ENCODE measurements around the gene KLC1. TPM values are rescaled to one million over a fixed set of nuclear protein-coding genes. Genes with fewer than 3 reads are reported as not detected.

KLC1 gene
- total RNA-seq, 2 experiments from 2014 or later = 88.0 to 88.6 TPM

- no peak for DNase-seq
- Mint-ChIP-seq H3K36me3 (no peaks in the 10 kb centered on the region), H3K4me3 (no peak overlapping the region), H3K27me3 (peaks cover 9% of the 10 kb centered on the region), H3K4me1 (no peaks in the 10 kb centered on the region), H3K9me3 (no peaks in the 10 kb centered on the region), H3K27ac (no peak overlapping the region)
These were observed 12.2 kb upstream of the KLC1 start for GRCh38 chr14:103616635-103617300.

- H3K27ac Mint-ChIP-seq = no peak overlapping the region
- H3K27me3 Mint-ChIP-seq = peaks cover 18% of the 10 kb centered on the region
- DNase-seq = no peak
- peaks cover 4% of the 10 kb centered on the region for H3K4me1 Mint-ChIP-seq
- no peak overlapping the region for H3K4me3 Mint-ChIP-seq
- H3K36me3 Mint-ChIP-seq = no peaks in the 10 kb centered on the region
- H3K9me3 Mint-ChIP-seq = no peaks in the 10 kb centered on the region
These were observed 10.0 kb upstream of the KLC1 start for GRCh38 chr14:103619057-103619456.

DNA sequence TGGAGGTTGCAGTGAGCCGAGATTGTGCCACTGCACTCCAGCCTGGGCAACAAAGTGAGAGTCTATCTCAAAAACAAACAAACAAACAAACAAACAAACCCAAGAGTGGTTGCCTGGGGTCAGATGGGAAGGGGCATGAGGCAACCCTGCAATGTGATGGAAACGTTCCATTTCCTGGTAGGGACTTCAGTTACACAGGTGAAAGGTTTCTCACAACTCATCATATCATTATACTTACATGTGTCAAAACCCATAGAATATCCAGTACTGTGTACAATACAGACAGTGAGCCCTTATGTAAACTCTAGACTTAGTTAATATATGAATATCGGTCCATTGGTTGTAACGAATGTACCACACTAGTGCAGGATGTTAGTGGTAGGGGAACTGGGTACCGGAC, 7.2 kb upstream of the KLC1 start:
- no peaks in the 10 kb centered on the region for H3K36me3 Mint-ChIP-seq
- H3K27me3 Mint-ChIP-seq = peaks cover 20% of the 10 kb centered on the region

DNA sequence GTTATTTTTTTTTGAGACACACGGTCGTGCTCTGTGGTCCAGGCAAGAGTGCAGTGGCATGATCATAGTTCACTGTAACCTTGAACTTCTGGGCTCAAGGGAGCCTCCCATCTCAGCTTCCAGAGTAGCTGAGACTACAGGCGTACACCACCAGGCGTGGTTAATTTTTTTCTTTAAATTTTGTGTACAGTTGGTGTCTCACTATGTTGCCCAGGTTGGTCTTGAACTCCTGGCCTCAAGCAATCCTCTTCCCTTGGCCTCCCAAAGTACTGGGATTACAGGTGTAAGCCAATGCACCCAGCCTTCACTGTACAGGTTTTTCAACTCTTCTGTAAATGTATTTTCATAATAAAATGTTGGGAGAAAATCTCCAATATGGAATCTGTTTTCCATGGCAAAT, 5.7 kb upstream of the KLC1 start:
- Mint-ChIP-seq H3K4me3 (no peak overlapping the region), H3K36me3 (no peaks in the 10 kb centered on the region), H3K27ac (no peak overlapping the region), H3K4me1 (peaks cover 16% of the 10 kb centered on the region), H3K27me3 (peaks cover 20% of the 10 kb centered on the region), H3K9me3 (no peaks in the 10 kb centered on the region)
- no peak for DNase-seq

More for the DNA sequence above, 7.2 kb upstream of the KLC1 start:
- no peak for DNase-seq
- no peaks in the 10 kb centered on the region for H3K9me3 Mint-ChIP-seq
- no peak overlapping the region for H3K27ac Mint-ChIP-seq
- H3K4me3 Mint-ChIP-seq = no peak overlapping the region
- peaks cover 16% of the 10 kb centered on the region for H3K4me1 Mint-ChIP-seq

GRCh38 chr14:103623883-103624482, 5.0 kb upstream of the KLC1 start:
- Mint-ChIP-seq H3K9me3 (no peaks in the 10 kb centered on the region), H3K4me3 (no peak overlapping the region), H3K4me1 (peaks cover 16% of the 10 kb centered on the region), H3K27ac (no peak overlapping the region), H3K27me3 (peaks cover 20% of the 10 kb centered on the region), H3K36me3 (no peaks in the 10 kb centered on the region)
- no peak for DNase-seq

- Mint-ChIP-seq H3K27me3 (peaks cover 20% of the 10 kb centered on the region), H3K4me3 (peak overlapping the region; percentile 65), H3K36me3 (no peaks in the 10 kb centered on the region), H3K27ac (no peak overlapping the region), H3K4me1 (peaks cover 16% of the 10 kb centered on the region), H3K9me3 (no peaks in the 10 kb centered on the region)
- peak; percentile 21 for DNase-seq
These were observed 4.2 kb upstream of the KLC1 start for GRCh38 chr14:103624860-103625259.

GRCh38 chr14:103625356-103626095, 3.5 kb upstream of the KLC1 start:
- DNase-seq = peak; percentile 27

DNA sequence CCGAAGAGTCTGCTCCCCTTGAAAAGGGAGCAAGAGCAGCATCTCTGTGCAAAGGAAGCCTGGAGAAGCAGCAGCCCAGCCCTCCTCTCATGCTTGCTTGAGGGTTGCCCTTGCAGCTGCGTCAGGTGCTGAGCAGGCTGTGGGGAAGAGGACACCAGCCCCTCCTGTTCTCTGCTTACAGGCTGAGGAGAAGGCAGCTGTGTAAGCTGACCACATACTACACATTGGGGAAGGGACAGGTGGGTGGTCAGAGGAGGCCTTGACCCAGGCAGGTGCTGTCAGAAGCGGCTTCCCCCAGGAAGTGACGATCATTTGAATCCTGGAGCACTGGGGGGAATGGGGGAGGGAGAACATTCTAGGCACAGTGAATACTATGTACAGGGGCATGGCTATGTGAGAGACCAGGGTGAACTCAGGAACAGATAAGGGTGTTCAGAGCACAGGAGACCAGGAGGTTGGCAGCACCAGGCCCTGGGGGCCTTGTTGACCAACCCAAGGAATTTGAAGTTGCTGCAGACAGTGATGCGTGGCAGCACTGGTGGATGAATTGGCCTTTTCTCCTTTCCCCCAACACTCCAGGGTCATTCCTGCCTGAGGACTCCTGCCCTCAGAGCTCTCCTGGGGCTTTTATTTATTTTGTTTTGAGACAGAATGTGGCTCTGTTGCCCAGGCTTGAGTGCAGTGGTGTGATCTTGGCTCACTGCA, 2.7 kb upstream of the KLC1 start:
- no peak overlapping the region for H3K4me3 Mint-ChIP-seq
- H3K4me1 Mint-ChIP-seq = peaks cover 24% of the 10 kb centered on the region
- no peak overlapping the region for H3K27ac Mint-ChIP-seq
- H3K9me3 Mint-ChIP-seq = no peaks in the 10 kb centered on the region
- H3K27me3 Mint-ChIP-seq = peaks cover 16% of the 10 kb centered on the region
- H3K36me3 Mint-ChIP-seq = no peaks in the 10 kb centered on the region
- no peak for DNase-seq

More at GRCh38 chr14:103625356-103626095, 3.5 kb upstream of the KLC1 start:
- peaks cover 20% of the 10 kb centered on the region for H3K27me3 Mint-ChIP-seq
- H3K9me3 Mint-ChIP-seq = no peaks in the 10 kb centered on the region
- H3K36me3 Mint-ChIP-seq = no peaks in the 10 kb centered on the region
- peaks cover 20% of the 10 kb centered on the region for H3K4me1 Mint-ChIP-seq
- H3K4me3 Mint-ChIP-seq = peak overlapping the region; percentile 65
- H3K27ac Mint-ChIP-seq = peak overlapping the region; percentile 83

DNA sequence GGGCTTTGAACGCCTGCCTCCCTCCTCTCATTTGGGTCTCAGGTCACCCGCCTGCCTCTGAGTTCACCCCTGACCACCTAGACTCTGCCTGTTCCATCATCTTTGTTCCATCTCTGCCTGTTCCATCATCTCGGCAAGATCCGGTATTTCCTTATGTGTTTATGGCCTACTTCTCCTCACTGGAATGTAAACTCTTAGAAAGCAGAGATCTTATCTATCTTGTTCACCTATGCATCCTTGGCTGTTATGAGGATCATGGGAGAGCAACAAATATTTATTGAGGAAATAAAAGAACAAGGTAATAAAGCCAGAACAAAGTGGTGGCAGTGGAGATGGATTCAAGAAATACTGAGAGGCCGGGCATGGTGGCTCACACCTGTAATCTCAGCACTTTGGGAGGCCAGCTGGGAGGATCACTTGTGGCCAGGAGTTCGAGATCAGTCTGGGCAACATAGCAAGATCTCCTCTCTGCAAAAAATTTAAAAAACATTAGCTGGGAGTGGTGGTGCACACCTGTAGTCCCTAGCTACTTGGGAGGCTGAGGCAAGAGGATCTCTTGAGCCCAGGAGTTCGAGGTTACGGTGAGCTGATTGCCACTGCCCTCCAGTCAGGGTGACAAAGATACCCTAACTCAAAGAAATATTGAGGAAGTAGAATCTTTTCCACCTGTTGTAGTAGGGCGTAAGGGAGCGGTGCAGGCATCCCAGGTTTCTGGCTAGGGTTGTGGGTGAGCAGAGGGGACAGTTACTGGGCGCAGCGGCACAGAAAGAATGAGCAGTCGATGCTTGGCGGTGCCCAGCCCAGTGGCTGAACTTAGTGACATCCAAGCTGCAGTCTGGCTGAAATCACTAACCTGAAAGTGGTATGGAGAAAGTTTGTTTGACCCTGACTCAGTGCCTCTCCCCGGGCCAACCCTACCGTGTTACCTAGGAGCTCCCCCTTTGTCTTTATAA, 1.7 kb upstream of the KLC1 start:
- no peaks in the 10 kb centered on the region for H3K9me3 Mint-ChIP-seq
- H3K27me3 Mint-ChIP-seq = peaks cover 13% of the 10 kb centered on the region
- peaks cover 24% of the 10 kb centered on the region for H3K4me1 Mint-ChIP-seq
- no peak overlapping the region for H3K27ac Mint-ChIP-seq
- no peaks in the 10 kb centered on the region for H3K36me3 Mint-ChIP-seq
- no peak for DNase-seq
- H3K4me3 Mint-ChIP-seq = peak overlapping the region; percentile 32

- peaks cover 5% of the 10 kb centered on the region for H3K27me3 Mint-ChIP-seq
- H3K9me3 Mint-ChIP-seq = no peaks in the 10 kb centered on the region
These were observed 759 bp upstream of the KLC1 start for GRCh38 chr14:103628221-103628683.

DNA sequence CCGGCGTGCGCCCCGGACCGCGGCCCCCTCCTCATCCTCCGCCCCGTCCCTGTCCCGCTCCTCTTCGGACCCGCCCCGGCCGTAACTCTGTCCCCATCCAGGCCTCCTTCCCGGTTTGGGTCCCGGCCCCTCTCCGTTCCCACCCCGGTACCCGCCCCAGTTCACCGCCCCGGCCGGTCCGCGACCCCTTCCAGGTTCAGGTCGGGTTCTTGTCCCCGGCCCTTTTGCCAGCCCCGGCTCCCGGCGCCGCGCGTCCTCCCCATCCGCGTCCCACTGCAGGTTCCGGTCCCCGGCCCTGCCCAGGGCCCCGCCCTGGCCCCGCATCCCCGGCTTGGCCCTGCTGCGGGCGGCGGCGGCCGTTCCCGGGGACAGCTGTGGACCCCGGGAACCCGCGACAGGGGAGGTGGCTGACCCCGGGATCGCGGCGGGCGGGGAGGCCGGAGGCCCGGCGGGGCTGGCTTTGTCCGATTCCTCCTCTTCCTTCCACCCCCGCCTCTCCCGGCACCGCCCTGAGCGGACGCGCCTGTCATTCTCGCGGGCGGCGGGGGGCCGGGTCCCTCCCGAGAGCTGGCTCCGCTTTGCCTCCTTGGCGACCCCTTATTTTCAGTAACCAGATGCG, 601 bp downstream of the KLC1 start:
- Mint-ChIP-seq H3K27me3 (peaks cover 5% of the 10 kb centered on the region), H3K36me3 (no peaks in the 10 kb centered on the region), H3K4me1 (peaks cover 33% of the 10 kb centered on the region), H3K9me3 (no peaks in the 10 kb centered on the region), H3K4me3 (peak overlapping the region; percentile 86), H3K27ac (peak overlapping the region; percentile 89)
- DNase-seq = peak; percentile 64

More at GRCh38 chr14:103628221-103628683, 759 bp upstream of the KLC1 start:
- H3K36me3 Mint-ChIP-seq = no peaks in the 10 kb centered on the region
- peak overlapping the region; percentile 86 for H3K4me3 Mint-ChIP-seq
- peaks cover 29% of the 10 kb centered on the region for H3K4me1 Mint-ChIP-seq
- DNase-seq = peak; percentile 30
- H3K27ac Mint-ChIP-seq = peak overlapping the region; percentile 84

DNA sequence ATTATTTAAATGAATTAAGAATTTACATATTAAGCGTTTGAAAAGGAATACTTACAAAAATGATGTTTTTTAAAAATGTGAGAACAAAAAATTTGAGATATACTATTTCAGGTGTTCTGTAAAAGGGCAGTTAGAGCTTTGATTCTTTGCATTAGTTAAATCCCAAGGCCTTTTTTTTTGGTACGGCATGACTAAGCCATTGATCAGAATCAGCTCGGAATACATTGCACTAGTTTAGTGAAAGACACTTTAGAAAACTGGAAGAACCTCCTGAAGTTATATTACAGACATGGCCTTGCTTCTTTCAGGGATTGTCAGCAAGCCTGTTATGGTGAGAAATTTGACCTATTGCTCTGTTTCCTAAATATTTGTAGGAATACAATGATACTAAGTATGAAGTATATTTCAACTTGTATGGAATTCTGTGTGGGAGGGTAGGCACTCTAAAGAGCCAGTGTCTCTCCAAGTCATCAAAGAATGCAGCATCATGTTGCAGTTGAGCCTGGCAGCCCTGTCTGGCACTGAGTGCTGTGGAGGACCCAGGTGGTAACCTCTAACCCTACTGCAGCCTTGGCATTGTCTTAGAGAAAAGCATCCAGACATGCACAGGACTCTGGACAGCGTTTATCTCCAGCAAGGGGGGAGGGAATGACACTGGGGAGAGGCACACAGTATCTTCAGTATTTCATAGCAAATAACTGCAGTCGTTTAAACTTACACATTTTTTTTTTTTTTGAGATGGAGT, 1.5 kb downstream of the KLC1 start:
- no peaks in the 10 kb centered on the region for H3K27me3 Mint-ChIP-seq
- H3K36me3 Mint-ChIP-seq = no peaks in the 10 kb centered on the region
- no peak overlapping the region for H3K27ac Mint-ChIP-seq
- H3K9me3 Mint-ChIP-seq = no peaks in the 10 kb centered on the region
- peaks cover 33% of the 10 kb centered on the region for H3K4me1 Mint-ChIP-seq
- H3K4me3 Mint-ChIP-seq = peak overlapping the region; percentile 86
- no peak for DNase-seq

GRCh38 chr14:103633391-103633790, 4.4 kb downstream of the KLC1 start:
- Mint-ChIP-seq H3K36me3 (peaks cover 17% of the 10 kb centered on the region), H3K27ac (no peak overlapping the region), H3K4me1 (peaks cover 49% of the 10 kb centered on the region), H3K27me3 (no peaks in the 10 kb centered on the region), H3K4me3 (no peak overlapping the region), H3K9me3 (no peaks in the 10 kb centered on the region)
- DNase-seq = no peak
